HG02588 (cell line): ENCODE results near the gene SEC61A1.

ENCODE experiments used
- ATAC-seq: cut with Tn5 transposase; IDR thresholded peaks from one replicate; pipeline ENCODE4 v1.9.1; 2021; ENCODE audit warnings: mild to moderate bottlenecking, moderate library complexity; ENCODE audit not compliant: unreplicated experiment

Gene SEC61A1

DNA sequence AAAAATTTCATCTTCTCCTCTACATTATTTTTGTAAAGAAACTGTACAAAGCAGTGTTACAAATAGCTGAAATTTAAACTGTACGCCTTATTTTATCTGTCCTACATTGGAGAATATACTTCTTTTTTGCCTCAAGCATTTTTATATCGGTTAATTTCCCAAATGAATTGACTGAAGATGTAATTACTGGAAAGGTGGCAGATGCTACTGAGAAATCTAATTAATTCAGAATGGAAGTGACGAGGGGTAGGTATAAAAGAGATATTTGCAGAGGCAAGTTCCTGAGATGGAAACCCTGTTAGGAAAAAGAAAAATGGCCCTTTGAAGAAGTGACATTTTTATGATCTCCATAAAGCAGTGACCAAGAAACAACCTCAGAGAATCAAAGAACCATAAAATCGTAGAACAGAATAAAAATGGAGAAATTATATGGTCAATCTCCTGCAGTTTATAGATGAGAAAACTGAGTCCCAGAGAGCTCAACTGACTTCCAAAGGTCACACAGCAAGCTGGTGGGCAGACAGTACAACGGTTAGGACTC, 51.0 kb downstream of the SEC61A1 start:
- ATAC-seq = no peak

DNA sequence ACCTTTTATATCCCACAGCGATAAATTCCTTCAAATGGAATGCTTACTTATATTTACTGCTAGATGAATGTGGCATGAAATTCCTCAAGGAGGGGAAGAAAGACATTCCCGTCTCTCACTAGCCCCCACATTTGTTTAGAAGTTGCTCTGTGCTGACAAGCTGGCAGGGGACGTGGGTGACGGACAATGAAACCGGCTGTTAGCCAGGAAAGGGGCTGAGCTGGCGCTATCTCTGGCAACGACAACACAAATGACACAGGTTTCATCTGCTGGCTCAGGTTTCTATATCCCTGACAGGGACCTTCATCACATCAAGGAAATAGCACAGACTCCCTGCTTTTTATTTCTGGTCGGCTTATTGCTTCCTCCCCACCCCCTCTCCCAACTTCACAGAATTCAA, 55.6 kb downstream of the SEC61A1 start:
- no peak for ATAC-seq

DNA sequence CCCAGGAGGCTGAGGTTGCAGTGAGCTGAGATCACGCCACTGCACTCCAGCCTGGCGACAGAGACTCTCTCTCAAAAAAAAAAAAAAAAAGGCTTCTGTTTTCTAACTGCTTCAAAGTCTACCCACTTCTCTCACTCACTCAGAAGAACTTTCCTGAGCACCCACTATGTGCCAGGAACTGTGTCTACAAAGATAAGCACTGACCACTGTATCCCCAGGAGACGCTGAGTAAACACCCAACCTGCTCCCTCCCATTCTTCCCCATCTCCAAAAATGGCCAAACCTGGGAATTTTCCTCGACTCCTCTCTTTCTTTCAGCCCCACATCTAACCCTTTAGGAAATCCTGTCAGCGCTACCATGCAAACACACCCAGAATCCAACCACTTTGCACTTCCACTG, 58.9 kb downstream of the SEC61A1 start:
- no peak for ATAC-seq

DNA sequence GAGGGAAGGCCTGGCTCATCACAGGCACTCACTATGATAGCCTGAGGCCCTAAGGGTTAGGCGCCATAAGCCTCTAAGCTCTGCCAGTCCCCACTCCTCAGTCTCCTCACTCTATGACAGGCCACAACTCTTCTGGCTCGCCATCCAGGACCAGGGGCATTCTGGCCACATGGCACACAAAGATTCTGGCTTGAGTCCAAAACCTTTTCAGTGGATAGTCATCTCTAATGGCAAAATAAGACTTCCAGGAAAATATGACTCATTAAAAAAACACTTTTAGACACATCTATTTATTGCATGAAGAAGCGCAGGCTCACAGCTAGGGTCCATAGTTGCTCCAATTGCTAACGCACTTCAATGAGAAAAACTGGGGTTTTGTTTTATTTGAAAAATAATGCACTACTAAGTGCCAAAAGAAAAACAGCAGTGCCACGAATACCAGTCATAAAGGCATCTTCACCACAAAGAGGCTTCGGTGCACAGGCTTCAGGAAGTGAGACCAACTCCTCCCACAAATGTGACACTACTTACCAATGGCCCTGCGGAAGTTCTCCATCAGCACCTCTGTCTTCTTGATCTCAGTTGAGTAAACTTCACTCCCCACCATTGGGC, 60.2 kb downstream of the SEC61A1 start:
- no peak for ATAC-seq

DNA sequence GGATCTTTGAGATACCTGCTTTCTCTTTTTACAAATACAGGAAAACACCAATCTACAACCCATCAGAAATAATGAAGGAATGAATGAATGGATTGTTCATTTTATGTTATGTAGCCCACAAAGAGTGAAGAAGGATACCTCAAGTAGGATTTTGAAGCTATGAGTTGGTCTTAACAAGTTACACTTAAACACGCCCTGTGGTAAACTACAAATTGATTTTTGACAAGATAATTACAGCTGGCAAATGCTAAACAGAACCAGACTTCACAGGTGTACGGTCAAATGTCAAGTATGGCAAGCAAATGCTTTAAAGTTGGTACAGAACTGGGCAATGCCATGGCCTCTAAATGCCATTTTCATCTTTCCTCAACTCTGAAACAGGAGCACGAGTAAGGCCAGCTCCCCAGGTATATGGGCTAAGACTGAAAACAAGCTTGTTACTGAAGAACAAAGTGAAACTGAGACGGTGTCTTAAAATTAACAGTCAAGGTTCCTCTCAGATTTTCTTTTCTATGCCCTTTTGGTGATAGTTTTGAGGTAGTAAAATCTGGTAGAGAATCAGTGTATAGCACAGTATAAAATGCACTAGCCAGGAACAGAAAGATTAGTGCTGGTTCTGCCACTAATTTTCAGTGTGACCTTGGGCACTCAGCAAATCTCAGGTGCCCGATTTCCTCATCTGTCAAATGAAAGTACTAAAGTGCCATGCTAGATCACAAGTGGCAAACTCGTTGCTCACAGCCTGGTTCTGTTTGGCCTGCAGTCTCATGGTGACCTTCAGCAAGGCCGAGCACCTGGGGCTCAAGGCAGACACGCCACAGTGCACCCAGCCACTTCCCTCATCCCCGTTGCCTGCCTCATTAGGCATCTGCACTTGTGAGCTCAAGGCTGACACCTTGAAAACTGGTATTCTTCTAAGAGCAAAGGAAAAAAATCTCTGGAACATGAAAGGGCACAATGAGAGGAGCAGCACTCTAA, 61.9 kb downstream of the SEC61A1 start:
- ATAC-seq = no peak
